WERI-Rb-1 (cell line): ENCODE data around the gene PEX7.

ENCODE experiments used
- DNase-seq: peaks from one replicate; pipeline ENCODE4 v3.0.0-alpha.2; 2020
- H3K27ac ChIP-seq: fragments of 250-450 bp; sonication (Bioruptor Pico); 2 replicates; pipeline ENCODE4 v1.5.1; 2020; ENCODE audit warnings: mild to moderate bottlenecking, moderate library complexity
- H3K27me3 ChIP-seq: fragments of 250-450 bp; sonication (Bioruptor Pico); 2 replicates; pipeline ENCODE4 v1.5.1; 2021; ENCODE audit warnings: mild to moderate bottlenecking, low read depth, moderate library complexity; ENCODE audit not compliant: insufficient read depth, severe bottlenecking
- H3K36me3 ChIP-seq: fragments of 250-450 bp; sonication (Bioruptor Pico); 2 replicates; pipeline ENCODE4 v1.5.1; 2020; ENCODE audit warnings: mild to moderate bottlenecking, moderate library complexity
- H3K4me3 ChIP-seq: 2 replicates; pipeline ENCODE4 v1.5.1; 2011; ENCODE audit warnings: low read depth, mild to moderate bottlenecking, control low read depth, low read length
- H3K9me3 ChIP-seq: fragments of 250-450 bp; sonication (Bioruptor Pico); 2 replicates; pipeline ENCODE4 v1.5.1; 2021; ENCODE audit warnings: mild to moderate bottlenecking, moderate library complexity; ENCODE audit not compliant: severe bottlenecking
- CTCF ChIP-seq: IDR thresholded peaks from 2 replicates; pipeline ENCODE4 v1.5.1; 2011; ENCODE audit warnings: low read depth, mild to moderate bottlenecking, control low read depth, inconsistent platforms, low read length

PEX7 gene

GRCh38 chr6:136820561-136820960 lies 1.8 kb upstream of the PEX7 start:
- TF ChIP-seq CTCF = no peak
- no peaks in the 10 kb centered on the region for H3K9me3 ChIP-seq
- no peak for DNase-seq

GRCh38 chr6:136822046-136822375 lies 381 bp upstream of the PEX7 start:
- no peak for TF ChIP-seq CTCF
- H3K4me3 ChIP-seq = peak overlapping the region; percentile 75
- H3K9me3 ChIP-seq = no peaks in the 10 kb centered on the region
- peaks cover 11% of the 10 kb centered on the region for H3K36me3 ChIP-seq
- H3K27me3 ChIP-seq = no peaks in the 10 kb centered on the region
- no peak for DNase-seq
- peak overlapping the region; percentile 82 for H3K27ac ChIP-seq

More at GRCh38 chr6:136820561-136820960, 1.8 kb upstream of the PEX7 start:
- no peak overlapping the region for H3K27ac ChIP-seq
- H3K4me3 ChIP-seq = no peak overlapping the region
- H3K36me3 ChIP-seq = peaks cover 5% of the 10 kb centered on the region; the same call in 1 of the 2 replicates
- no peaks in the 10 kb centered on the region for H3K27me3 ChIP-seq

GRCh38 chr6:136823128-136823660 lies 802 bp downstream of the PEX7 start:
- Histone ChIP-seq H3K4me3 (peak overlapping the region; percentile 75), H3K36me3 (peaks cover 13% of the 10 kb centered on the region), H3K27ac (peak overlapping the region; percentile 82), H3K27me3 (no peaks in the 10 kb centered on the region), H3K9me3 (no peaks in the 10 kb centered on the region)
- TF ChIP-seq CTCF = no peak
- DNase-seq = no peak

- H3K4me3 ChIP-seq = no peak overlapping the region
- no peak overlapping the region for H3K27ac ChIP-seq
- H3K27me3 ChIP-seq = no peaks in the 10 kb centered on the region
- no peaks in the 10 kb centered on the region for H3K9me3 ChIP-seq
- no peak for TF ChIP-seq CTCF
- DNase-seq = no peak
- peaks cover 15% of the 10 kb centered on the region for H3K36me3 ChIP-seq
These were observed 3.8 kb downstream of the PEX7 start for GRCh38 chr6:136826216-136826615.

- no peak for DNase-seq
- Histone ChIP-seq H3K9me3 (peaks cover 10% of the 10 kb centered on the region), H3K27ac (no peak overlapping the region), H3K27me3 (no peaks in the 10 kb centered on the region), H3K36me3 (peaks cover 7% of the 10 kb centered on the region; the same call in 1 of the 2 replicates), H3K4me3 (no peak overlapping the region)
- TF ChIP-seq CTCF = no peak
These were observed 9.6 kb downstream of the PEX7 start for GRCh38 chr6:136831873-136832562.
